ENCODE results near the gene DOK1. TPM values are rescaled to one million over a fixed set of nuclear protein-coding genes. Genes with fewer than 3 reads are reported as not detected.
"Not testable (repeated sequence)": the region's sequence is repeated elsewhere in the genome, so short reads cannot be mapped to it uniquely, and the experiment has no call there.

Gene DOK1
- total RNA-seq, 1 donor: 89.8 TPM

DNA sequence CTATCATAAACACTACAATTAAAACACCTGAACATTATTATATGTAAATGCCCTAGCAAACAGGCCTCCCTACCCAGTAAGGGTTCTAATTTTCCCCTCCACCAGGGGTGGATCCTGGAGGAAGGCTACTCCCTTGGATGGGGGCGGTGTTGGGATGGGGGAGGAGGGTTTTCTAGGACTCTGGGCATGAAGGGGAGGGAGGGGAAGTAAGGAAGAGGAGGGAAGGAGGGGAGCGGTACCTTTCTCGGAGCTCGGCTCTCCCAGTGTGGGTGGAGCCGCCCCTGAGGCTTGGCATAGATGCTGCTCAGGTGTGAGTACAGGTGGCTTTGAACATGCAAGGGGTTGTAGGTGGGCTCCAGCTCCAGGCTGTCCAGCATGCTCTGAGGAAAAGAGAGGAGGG lies 5.4 kb downstream of the DOK1 start:
- peaks cover 27% of the 10 kb centered on the region for H3K79me2 ChIP-seq (ENCODE audit: insufficient read depth, low read length)
- no peaks in the 10 kb centered on the region for H3K27me3 ChIP-seq (ENCODE audit: insufficient read depth, low read length)
- no peak overlapping the region for H2AFZ ChIP-seq (ENCODE audit: low read length)
- no peak overlapping the region for H3K27ac ChIP-seq (ENCODE audit: low read depth, low read length)
- peaks cover 3% of the 10 kb centered on the region for H4K20me1 ChIP-seq (ENCODE audit: insufficient read depth, low read length)
- no peak overlapping the region for H3K4me3 ChIP-seq (ENCODE audit: insufficient read depth, low read length)
- H3K36me3 ChIP-seq (ENCODE audit: insufficient read depth, low read length): peaks cover 22% of the 10 kb centered on the region
- H3K9me3 ChIP-seq (ENCODE audit: low read depth, low read length): no peaks in the 10 kb centered on the region
- no peak overlapping the region for H3K4me2 ChIP-seq (ENCODE audit: insufficient read depth, low read length)
- H3K4me1 ChIP-seq (ENCODE audit: insufficient read depth, low read length): peaks cover 62% of the 10 kb centered on the region
- no peak for DNase-seq (ENCODE audit: insufficient read length, low spot score, missing footprints)
- TF ChIP-seq, protein P1, sequence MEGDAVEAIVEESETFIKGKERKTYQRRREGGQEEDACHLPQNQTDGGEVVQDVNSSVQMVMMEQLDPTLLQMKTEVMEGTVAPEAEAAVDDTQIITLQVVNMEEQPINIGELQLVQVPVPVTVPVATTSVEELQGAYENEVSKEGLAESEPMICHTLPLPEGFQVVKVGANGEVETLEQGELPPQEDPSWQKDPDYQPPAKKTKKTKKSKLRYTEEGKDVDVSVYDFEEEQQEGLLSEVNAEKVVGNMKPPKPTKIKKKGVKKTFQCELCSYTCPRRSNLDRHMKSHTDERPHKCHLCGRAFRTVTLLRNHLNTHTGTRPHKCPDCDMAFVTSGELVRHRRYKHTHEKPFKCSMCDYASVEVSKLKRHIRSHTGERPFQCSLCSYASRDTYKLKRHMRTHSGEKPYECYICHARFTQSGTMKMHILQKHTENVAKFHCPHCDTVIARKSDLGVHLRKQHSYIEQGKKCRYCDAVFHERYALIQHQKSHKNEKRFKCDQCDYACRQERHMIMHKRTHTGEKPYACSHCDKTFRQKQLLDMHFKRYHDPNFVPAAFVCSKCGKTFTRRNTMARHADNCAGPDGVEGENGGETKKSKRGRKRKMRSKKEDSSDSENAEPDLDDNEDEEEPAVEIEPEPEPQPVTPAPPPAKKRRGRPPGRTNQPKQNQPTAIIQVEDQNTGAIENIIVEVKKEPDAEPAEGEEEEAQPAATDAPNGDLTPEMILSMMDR (IDR thresholded peaks at IDR 0.05; ENCODE audit: extremely low read depth, low read depth, low read length): no peak

DNA sequence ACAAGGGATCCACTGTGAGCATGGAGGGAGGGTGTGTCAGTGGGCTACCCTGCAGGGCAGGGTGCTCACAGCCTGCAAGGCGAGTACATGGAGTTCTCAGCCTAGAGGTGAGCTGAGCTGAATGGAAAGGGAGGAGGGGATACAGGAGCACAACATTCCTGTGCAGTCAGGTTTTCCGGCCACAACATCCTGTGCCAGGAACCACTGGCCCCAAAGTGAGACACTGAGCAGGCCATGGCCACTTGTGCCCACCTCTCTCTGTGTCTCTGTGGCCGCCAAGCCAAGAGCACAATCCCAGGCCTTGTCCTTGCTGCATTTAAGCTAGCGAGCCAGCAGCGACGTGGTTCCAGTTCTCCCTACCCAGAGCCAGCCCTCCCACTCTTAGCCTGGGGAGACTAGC lies 6.1 kb downstream of the DOK1 start:
- no peak overlapping the region for H3K4me3 ChIP-seq (ENCODE audit: insufficient read depth, low read length)
- no peaks in the 10 kb centered on the region for H3K9me3 ChIP-seq (ENCODE audit: low read depth, low read length)
- H2AFZ ChIP-seq (ENCODE audit: low read length): peak overlapping the region; percentile 42
- peaks cover 3% of the 10 kb centered on the region for H4K20me1 ChIP-seq (ENCODE audit: insufficient read depth, low read length)
- peak overlapping the region; percentile 49 for H3K27ac ChIP-seq (ENCODE audit: low read depth, low read length)
- TF ChIP-seq, protein P1 (IDR thresholded peaks at IDR 0.05; ENCODE audit: extremely low read depth, low read depth, low read length): no peak
- H3K36me3 ChIP-seq (ENCODE audit: insufficient read depth, low read length): peaks cover 22% of the 10 kb centered on the region
- H3K4me1 ChIP-seq (ENCODE audit: insufficient read depth, low read length): peaks cover 65% of the 10 kb centered on the region
- H3K79me2 ChIP-seq (ENCODE audit: insufficient read depth, low read length): peaks cover 20% of the 10 kb centered on the region
- H3K4me2 ChIP-seq (ENCODE audit: insufficient read depth, low read length): no peak overlapping the region
- no peaks in the 10 kb centered on the region for H3K27me3 ChIP-seq (ENCODE audit: insufficient read depth, low read length)
- peak; percentile 58 for DNase-seq (ENCODE audit: insufficient read length, low spot score, missing footprints)

DNA sequence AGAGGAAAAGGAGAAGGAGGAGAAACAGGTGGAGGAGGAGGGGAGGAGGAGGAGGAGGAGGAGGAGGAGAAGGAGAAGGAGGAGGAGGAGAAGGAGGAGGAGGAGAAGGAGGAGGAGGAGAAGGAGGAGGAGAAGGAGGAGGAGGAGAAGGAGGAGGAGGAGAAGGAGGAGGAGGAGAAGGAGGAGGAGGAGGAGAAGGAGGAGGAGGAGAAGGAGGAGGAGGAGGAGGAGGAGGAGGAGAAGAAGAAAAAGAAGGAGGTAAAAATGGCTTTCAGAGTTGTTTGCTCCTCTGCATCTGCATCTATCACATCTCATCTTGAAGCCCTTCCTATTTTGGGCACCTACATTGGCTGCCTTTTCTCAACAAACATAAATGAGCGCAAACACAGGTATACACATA lies 6.5 kb downstream of the DOK1 start:
- not testable (repeated sequence) for H3K9me3 ChIP-seq (ENCODE audit: low read depth, low read length); H3K27ac ChIP-seq (ENCODE audit: low read depth, low read length); H2AFZ ChIP-seq (ENCODE audit: low read length); DNase-seq (ENCODE audit: insufficient read length, low spot score, missing footprints); H3K27me3 ChIP-seq (ENCODE audit: insufficient read depth, low read length); H4K20me1 ChIP-seq (ENCODE audit: insufficient read depth, low read length); H3K4me3 ChIP-seq (ENCODE audit: insufficient read depth, low read length); H3K4me2 ChIP-seq (ENCODE audit: insufficient read depth, low read length)
- Histone ChIP-seq H3K36me3 (ENCODE audit: insufficient read depth, low read length) (peaks cover 19% of the 10 kb centered on the region), H3K79me2 (ENCODE audit: insufficient read depth, low read length) (peaks cover 16% of the 10 kb centered on the region), H3K4me1 (ENCODE audit: insufficient read depth, low read length) (peaks cover 65% of the 10 kb centered on the region)

DNA sequence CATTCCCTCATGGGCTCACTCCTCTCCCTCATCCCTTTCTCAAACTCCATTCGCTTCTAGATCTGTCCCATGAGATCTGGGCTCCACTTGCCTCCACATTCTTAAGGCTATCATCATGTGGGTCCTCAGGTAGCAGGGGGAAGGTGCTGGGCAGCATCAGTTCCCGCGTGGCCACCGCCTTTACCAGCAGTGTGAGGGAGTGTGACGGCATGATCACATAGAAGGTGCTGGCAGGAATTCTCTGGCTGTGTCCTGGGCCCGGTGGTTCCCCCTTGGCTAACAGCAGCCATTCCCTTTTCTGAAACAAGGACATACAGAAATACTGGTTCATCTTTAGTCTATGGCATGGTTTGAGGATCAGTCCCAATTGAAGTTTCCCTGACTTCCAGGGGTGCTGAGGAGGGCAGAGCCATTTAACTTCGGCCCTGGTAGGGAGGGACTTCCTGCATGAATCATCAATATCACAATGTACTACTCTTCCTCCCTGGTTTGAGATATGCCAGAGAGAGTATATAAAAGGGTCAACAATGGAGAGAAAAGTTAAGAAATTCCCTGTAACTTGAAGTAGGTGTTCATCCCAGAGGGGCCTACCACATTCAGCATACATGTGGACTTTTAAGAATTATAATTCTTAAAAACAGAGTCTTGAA lies 7.7 kb downstream of the DOK1 start:
- DNase-seq (ENCODE audit: insufficient read length, low spot score, missing footprints): no peak
- Histone ChIP-seq H3K79me2 (ENCODE audit: insufficient read depth, low read length) (peaks cover 4% of the 10 kb centered on the region), H3K36me3 (ENCODE audit: insufficient read depth, low read length) (peaks cover 7% of the 10 kb centered on the region), H3K4me3 (ENCODE audit: insufficient read depth, low read length) (no peak overlapping the region), H3K27ac (ENCODE audit: low read depth, low read length) (peak overlapping the region; percentile 7), H4K20me1 (ENCODE audit: insufficient read depth, low read length) (no peaks in the 10 kb centered on the region), H3K9me3 (ENCODE audit: low read depth, low read length) (no peaks in the 10 kb centered on the region), H2AFZ (ENCODE audit: low read length) (no peak overlapping the region), H3K4me2 (ENCODE audit: insufficient read depth, low read length) (no peak overlapping the region), H3K27me3 (ENCODE audit: insufficient read depth, low read length) (no peaks in the 10 kb centered on the region), H3K4me1 (ENCODE audit: insufficient read depth, low read length) (peaks cover 67% of the 10 kb centered on the region)
- TF ChIP-seq, protein P1 (IDR thresholded peaks at IDR 0.05; ENCODE audit: extremely low read depth, low read depth, low read length): no peak
